ENCODE measurements around the gene C5AR2.
"Not testable (repeated sequence)": the region's sequence is repeated elsewhere in the genome, so short reads cannot be mapped to it uniquely, and the experiment has no call there.

GRCh38 chr19:47388721-47389120, 56.7 kb downstream of the C5AR2 start:
- TF ChIP-seq CTCF (IDR thresholded peaks at IDR 0.05; ENCODE audit: low read depth, low read length, missing input control); GABPA (IDR thresholded peaks at IDR 0.05 in 1 of 2, conservative IDR thresholded peaks at IDR 0.05 in 1 of 2); FOXA1 (IDR thresholded peaks at IDR 0.05): not testable (repeated sequence)

Measured in liver (tissue), 3 donors.